Gastrocnemius medialis (tissue), 4 donors: Measurements from ENCODE around the gene LCN10.

ENCODE experiments used
- CTCF ChIP-seq, 5 experiments: fragments of 450-650 bp in 3 of 5; fragments of 200-600 bp in 2 of 5; sonication (generic) in 2 of 5; IDR thresholded peaks in 4 of 5; conservative IDR thresholded peaks in 1 of 5; 1 replicate in 4 of 5; 2 replicates in 1 of 5; pipeline ENCODE4 v1.5.1; 2016 to 2019; ENCODE audit warnings: antibody characterized with exemption in 5 of 5, mild to moderate bottlenecking in 3 of 5, moderate library complexity in 3 of 5
- POLR2A ChIP-seq, 2 donors: fragments of 450-650 bp; IDR thresholded peaks; one replicate each; pipeline ENCODE4 v1.6.1; 2017; ENCODE audit warnings: antibody characterized with exemption in 2 of 2, mild to moderate bottlenecking in 2 of 2, moderate library complexity in 2 of 2

- TF ChIP-seq CTCF (IDR thresholded peaks at IDR 0.05 in 4 of 5, conservative IDR thresholded peaks at IDR 0.05 in 1 of 5) (no peak), POLR2A (IDR thresholded peaks at IDR 0.05) (no peak)
These were observed 46.8 kb upstream of the LCN10 start for GRCh38 chr9:136789523-136789937.
